NCI-H345 (cell line): ENCODE data around the gene NOBOX.
A peak's percentile ranks its signal among the peaks of the same experiment; 100 is the strongest.
"Not testable (repeated sequence)": the region's sequence is repeated elsewhere in the genome, so short reads cannot be mapped to it uniquely, and the experiment has no call there.

Source experiments
- DNase-seq: peaks from one replicate; lab custom pipeline; 2025; lab: John Stamatoyannopoulos, UW

NOBOX gene

DNA sequence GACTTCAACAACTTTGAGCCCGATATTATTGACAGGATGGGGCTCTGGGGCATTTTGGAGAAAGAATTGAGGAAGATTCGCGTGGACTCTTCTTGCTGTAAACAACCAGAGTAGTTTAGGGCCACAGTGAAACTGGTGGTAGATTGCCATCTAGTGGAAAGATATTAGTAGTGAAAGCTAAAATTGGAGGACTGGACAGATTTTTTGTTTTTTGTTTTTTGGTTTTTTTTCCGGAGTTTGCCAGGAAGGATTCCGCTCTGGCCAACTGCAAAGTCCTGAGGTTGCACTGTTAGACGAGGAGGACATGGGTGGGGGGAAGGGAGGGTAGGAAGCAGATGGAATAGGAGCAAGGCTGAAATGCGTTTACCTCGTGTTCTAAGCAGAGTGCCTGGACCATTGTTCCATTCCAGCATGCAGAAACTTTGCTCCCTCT is 11.7 kb downstream of the NOBOX start:
- peak; percentile 56 for DNase-seq

- no peak for DNase-seq
Measured at GRCh38 chr7:144391014-144391413, 12.5 kb downstream of the NOBOX start.

GRCh38 chr7:144390481-144390880 is 13.0 kb downstream of the NOBOX start:
- DNase-seq = peak; percentile 12

DNA sequence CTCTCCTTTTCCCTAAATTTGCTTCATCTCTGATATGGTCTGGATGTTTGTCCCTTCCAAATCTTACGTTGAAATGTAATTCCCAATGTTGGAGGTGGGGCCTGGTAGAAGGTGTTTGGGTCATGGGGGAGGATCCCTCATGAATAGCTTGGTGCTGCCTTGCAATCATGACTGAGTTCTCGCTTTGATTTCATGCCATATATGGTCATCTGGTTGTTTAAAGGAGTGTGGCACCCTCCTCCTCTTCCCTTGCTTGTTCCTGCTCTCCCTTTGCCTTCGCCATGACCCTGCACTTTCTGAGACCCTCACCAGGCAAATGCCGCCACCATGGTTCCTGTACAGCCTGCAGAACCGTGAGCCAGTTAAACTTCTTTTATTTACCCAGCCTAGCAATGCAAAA is 14.5 kb downstream of the NOBOX start:
- DNase-seq = no peak

DNA sequence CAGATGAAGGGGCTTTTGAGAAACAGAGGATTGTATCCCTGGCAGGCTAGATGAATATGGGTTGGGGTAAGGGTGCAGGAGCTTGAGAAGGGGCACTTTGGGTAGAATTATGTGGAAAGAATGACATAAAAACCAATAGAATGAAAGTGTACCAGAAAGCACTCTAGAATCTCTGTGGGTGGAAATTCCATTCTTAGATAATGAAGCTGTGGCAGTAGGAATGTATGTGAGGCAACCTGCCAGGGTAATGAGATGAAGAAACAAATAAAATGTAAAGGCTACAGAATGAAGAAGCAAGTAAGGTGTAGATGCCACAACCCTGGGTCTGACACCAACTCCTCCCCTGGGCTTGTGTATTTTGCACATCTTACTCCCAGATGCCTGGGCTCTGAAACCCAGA is 16.8 kb downstream of the NOBOX start:
- DNase-seq = no peak

- no peak for DNase-seq
Measured at GRCh38 chr7:144384555-144385245, 18.8 kb downstream of the NOBOX start.

DNA sequence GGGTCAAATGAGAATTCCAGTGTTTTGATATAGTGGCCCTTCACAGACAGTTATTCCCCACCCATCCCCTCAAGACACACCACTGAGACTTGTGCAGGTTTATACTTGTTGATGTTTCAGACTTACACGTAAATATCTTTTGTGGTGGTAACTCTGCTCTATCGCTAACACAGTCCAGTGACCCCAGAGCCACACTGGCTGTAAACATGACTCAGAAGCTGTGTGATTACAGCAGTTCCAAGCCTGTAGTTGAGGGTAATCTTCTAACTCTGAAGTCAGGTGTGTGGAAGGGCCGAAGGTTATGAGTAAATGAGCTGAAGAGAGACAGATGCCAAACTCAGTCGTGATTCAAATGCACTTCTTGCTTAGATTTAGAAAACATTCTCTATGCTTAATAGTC is 19.4 kb downstream of the NOBOX start:
- DNase-seq = no peak

GRCh38 chr7:144379776-144380384 is 23.6 kb downstream of the NOBOX start:
- no peak for DNase-seq

DNA sequence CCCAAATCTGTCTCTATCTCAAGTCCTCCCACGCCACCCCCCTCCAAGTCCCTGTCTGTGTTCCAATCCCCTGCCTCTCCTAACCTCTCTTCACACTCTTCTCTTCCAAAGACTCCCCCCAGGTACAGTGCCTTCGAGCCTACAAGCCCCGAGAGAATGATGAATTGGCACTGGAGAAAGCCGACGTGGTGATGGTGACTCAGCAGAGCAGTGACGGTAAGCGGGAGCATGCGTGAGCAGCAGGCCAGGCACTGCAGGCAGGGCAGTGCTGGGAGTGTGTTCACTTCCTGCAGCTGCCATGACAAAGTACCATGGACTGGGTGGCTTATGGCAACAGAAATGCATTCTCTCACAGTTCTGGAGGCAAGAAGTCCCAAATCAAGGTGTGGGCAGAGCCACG is 24.8 kb downstream of the NOBOX start:
- no peak for DNase-seq

GRCh38 chr7:144369221-144369620 is 34.3 kb downstream of the NOBOX start:
- not testable (repeated sequence) for DNase-seq

- DNase-seq = not testable (repeated sequence)
Measured at GRCh38 chr7:144367250-144367649, 36.2 kb downstream of the NOBOX start.

- not testable (repeated sequence) for DNase-seq
Measured at GRCh38 chr7:144365523-144365922, 38.0 kb downstream of the NOBOX start.

GRCh38 chr7:144362061-144362460 is 41.4 kb downstream of the NOBOX start:
- not testable (repeated sequence) for DNase-seq

DNA sequence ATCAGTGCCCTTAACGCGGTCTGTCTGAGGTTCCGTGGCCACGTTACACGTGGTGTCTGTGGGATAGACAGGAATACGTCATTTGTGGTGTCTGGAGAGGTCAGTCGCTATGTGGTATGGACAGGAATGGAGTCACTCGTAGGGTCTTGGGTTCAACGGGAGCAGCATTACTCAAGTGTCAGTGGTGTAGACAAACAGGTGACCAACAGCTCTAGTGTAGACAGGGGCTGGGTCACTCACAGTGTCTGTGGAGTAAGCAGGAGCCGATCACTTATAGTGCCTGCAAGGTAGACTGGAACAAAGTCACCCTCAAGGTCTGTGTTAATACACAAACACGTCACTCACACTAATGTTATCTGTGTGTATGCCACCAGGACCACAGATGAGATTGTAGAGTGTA is 46.6 kb downstream of the NOBOX start:
- not testable (repeated sequence) for DNase-seq

GRCh38 chr7:144356185-144356584 is 47.3 kb downstream of the NOBOX start:
- DNase-seq = not testable (repeated sequence)

- DNase-seq = not testable (repeated sequence)
Measured at GRCh38 chr7:144355176-144355822, 48.2 kb downstream of the NOBOX start, which contains the start of gene ARHGEF5. ARHGEF5 (plus strand) TSS chr7:144355402; CDS start chr7:144362670, 7,268 bp downstream.

GRCh38 chr7:144351667-144352066 is 51.8 kb downstream of the NOBOX start:
- not testable (repeated sequence) for DNase-seq

DNA sequence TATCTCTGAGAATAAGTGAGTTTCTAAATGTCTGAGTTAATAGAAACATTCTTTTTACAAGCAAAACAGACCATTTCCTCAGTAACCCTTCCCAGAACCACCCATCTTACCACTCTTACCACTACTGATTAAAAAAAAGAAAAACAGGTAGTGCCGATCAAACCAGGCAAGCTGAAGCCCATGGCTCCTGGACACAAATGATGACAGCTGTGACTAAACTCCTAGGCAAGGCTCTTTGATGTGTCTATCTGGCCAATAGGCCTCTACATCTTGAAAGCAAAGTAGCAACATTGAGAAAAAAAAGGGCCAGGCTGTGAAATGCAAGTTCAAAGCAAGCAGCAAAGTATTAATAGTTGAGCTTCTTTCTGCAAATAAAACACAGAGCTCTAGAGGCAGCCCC is 54.9 kb downstream of the NOBOX start:
- not testable (repeated sequence) for DNase-seq
